Testis (tissue), 2 donors: Measurements from ENCODE around the gene CAPZB.

Source experiments
- POLR2A ChIP-seq: fragments of 450-650 bp; IDR thresholded peaks from one replicate; pipeline ENCODE4 v1.6.1; 2017; ENCODE audit warnings: antibody characterized with exemption, mild to moderate bottlenecking, moderate library complexity
- TF ChIP-seq, protein P1 (sequence below), 3 experiments: fragments of 450-650 bp in 2 of 3; fragments of 200-600 bp in 1 of 3; sonication (generic) in 1 of 3; IDR thresholded peaks; one replicate each; pipeline ENCODE4 v1.5.1; 2016 to 2019; ENCODE audit warnings: antibody characterized with exemption in 3 of 3, mild to moderate bottlenecking in 2 of 3, moderate library complexity in 1 of 3

DNA sequence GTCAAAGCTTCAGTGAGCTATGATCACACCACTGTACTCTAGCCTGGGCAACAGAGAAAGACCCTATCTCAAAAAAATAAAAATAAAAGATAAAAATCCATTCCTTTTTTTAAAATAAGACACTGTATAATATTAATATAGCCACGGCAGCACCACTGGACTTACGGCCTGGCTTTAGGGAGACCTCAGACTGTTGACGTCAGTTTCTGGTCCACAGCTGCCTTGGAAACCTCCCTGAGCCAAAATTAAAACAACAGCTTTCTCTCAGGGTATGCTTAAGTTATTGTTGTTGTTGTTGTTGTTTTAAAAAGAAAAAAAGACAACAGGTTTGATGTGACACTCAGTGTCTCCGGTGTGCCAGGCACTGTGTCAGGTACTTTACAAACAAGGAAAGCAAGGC is 42.0 kb downstream of the CAPZB start:
- TF ChIP-seq, protein P1, sequence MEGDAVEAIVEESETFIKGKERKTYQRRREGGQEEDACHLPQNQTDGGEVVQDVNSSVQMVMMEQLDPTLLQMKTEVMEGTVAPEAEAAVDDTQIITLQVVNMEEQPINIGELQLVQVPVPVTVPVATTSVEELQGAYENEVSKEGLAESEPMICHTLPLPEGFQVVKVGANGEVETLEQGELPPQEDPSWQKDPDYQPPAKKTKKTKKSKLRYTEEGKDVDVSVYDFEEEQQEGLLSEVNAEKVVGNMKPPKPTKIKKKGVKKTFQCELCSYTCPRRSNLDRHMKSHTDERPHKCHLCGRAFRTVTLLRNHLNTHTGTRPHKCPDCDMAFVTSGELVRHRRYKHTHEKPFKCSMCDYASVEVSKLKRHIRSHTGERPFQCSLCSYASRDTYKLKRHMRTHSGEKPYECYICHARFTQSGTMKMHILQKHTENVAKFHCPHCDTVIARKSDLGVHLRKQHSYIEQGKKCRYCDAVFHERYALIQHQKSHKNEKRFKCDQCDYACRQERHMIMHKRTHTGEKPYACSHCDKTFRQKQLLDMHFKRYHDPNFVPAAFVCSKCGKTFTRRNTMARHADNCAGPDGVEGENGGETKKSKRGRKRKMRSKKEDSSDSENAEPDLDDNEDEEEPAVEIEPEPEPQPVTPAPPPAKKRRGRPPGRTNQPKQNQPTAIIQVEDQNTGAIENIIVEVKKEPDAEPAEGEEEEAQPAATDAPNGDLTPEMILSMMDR (IDR thresholded peaks at IDR 0.05), result no peak
- TF ChIP-seq POLR2A, result no peak
